ENCODE results near the gene RUNX1. TPM values are rescaled to one million over a fixed set of nuclear protein-coding genes. Genes with fewer than 3 reads are reported as not detected.

RUNX1 gene
- total RNA-seq, 1 experiment from 2014 or later, result 86.2 TPM

- BruUV-seq (replicated peaks), result no TSS peak
- H3K36me3 Mint-ChIP-seq (ENCODE audit: insufficient read depth, unreplicated experiment), result peaks cover 7% of the 10 kb centered on the region
- no peaks in the 10 kb centered on the region for H3K4me1 Mint-ChIP-seq (ENCODE audit: insufficient read depth, unreplicated experiment)
- H3K9me3 Mint-ChIP-seq (ENCODE audit: unreplicated experiment), result peaks cover 12% of the 10 kb centered on the region
- CTCF ChIA-PET, result interaction anchor here (0.6 to 4.7 kb wide), 5 partner anchors 10 to 941 kb away, joined by 3 to 19 read pairs (median 5); no protein-coding TSS in a partner anchor
- no peak overlapping the region for H3K4me3 Mint-ChIP-seq (ENCODE audit: unreplicated experiment)
- TF ChIP-seq CTCF (IDR thresholded peaks at IDR 0.05; ENCODE audit: unreplicated experiment), result no peak
- H3K27ac Mint-ChIP-seq (ENCODE audit: low read depth, unreplicated experiment), result no peak overlapping the region
- POLR2A ChIA-PET, result no interaction called here
- DNase-seq (ENCODE audit: unreplicated experiment), result no peak
- intact Hi-C loops (cut with micrococcal nuclease), result no loop called here
- no peaks in the 10 kb centered on the region for H3K27me3 Mint-ChIP-seq (ENCODE audit: insufficient read depth, unreplicated experiment)
Measured at GRCh38 chr21:34899302-34899701, 149.8 kb downstream of the RUNX1 start.

GRCh38 chr21:34897828-34898227 lies 151.3 kb downstream of the RUNX1 start:
- CTCF ChIA-PET, result interaction anchor here (0.5 kb wide), 1 partner anchor 101 kb away, joined by 3 read pairs; no protein-coding TSS in a partner anchor
- no TSS peak for BruUV-seq (replicated peaks)
- H3K27ac Mint-ChIP-seq (ENCODE audit: low read depth, unreplicated experiment), result no peak overlapping the region
- H3K4me1 Mint-ChIP-seq (ENCODE audit: insufficient read depth, unreplicated experiment), result no peaks in the 10 kb centered on the region
- TF ChIP-seq CTCF (IDR thresholded peaks at IDR 0.05; ENCODE audit: unreplicated experiment), result no peak
- intact Hi-C loops (cut with micrococcal nuclease), result no loop called here
- H3K4me3 Mint-ChIP-seq (ENCODE audit: unreplicated experiment), result no peak overlapping the region
- peaks cover 7% of the 10 kb centered on the region for H3K36me3 Mint-ChIP-seq (ENCODE audit: insufficient read depth, unreplicated experiment)
- H3K9me3 Mint-ChIP-seq (ENCODE audit: unreplicated experiment), result peaks cover 12% of the 10 kb centered on the region
- POLR2A ChIA-PET, result interaction anchor here (1.5 kb wide), 1 partner anchor 37 kb away, joined by 5 read pairs; no protein-coding TSS in a partner anchor
- H3K27me3 Mint-ChIP-seq (ENCODE audit: insufficient read depth, unreplicated experiment), result no peaks in the 10 kb centered on the region
- DNase-seq (ENCODE audit: unreplicated experiment), result no peak

GRCh38 chr21:34894401-34894800 lies 154.7 kb downstream of the RUNX1 start:
- POLR2A ChIA-PET, result interaction anchor here (1.4 kb wide), 1 partner anchor 359 kb away, joined by 3 read pairs; no protein-coding TSS in a partner anchor
- Mint-ChIP-seq H3K4me3 (ENCODE audit: unreplicated experiment) (no peak overlapping the region), H3K9me3 (ENCODE audit: unreplicated experiment) (peaks cover 12% of the 10 kb centered on the region), H3K27ac (ENCODE audit: low read depth, unreplicated experiment) (no peak overlapping the region), H3K27me3 (ENCODE audit: insufficient read depth, unreplicated experiment) (no peaks in the 10 kb centered on the region), H3K36me3 (ENCODE audit: insufficient read depth, unreplicated experiment) (peaks cover 7% of the 10 kb centered on the region), H3K4me1 (ENCODE audit: insufficient read depth, unreplicated experiment) (no peaks in the 10 kb centered on the region)
- CTCF ChIA-PET, result interaction anchor here (0.5 to 1.4 kb wide), 5 partner anchors 149 to 956 kb away, joined by 3 to 4 read pairs (median 3); no protein-coding TSS in a partner anchor
- BruUV-seq (replicated peaks), result no TSS peak
- no peak for TF ChIP-seq CTCF (IDR thresholded peaks at IDR 0.05; ENCODE audit: unreplicated experiment)
- no peak for DNase-seq (ENCODE audit: unreplicated experiment)
- intact Hi-C loops (cut with micrococcal nuclease), result loop anchor here (5.0 kb wide), 1 partner anchor 1133 kb away; no protein-coding TSS in a partner anchor

- intact Hi-C loops (cut with micrococcal nuclease), result loop anchor here (5.0 kb wide), 1 partner anchor 1135 kb away; no protein-coding TSS in a partner anchor
- ChIA-PET POLR2A (interaction anchor here (0.7 to 6.4 kb wide), 4 partner anchors 145 to 508 kb away, joined by 4 to 66 read pairs (median 5); no protein-coding TSS in a partner anchor), CTCF (interaction anchor here (0.6 to 1.5 kb wide), 5 partner anchors 16 to 1048 kb away, joined by 3 to 5 read pairs (median 3); no protein-coding TSS in a partner anchor)
- Mint-ChIP-seq H3K27ac (ENCODE audit: low read depth, unreplicated experiment) (no peak overlapping the region), H3K36me3 (ENCODE audit: insufficient read depth, unreplicated experiment) (peaks cover 7% of the 10 kb centered on the region), H3K27me3 (ENCODE audit: insufficient read depth, unreplicated experiment) (no peaks in the 10 kb centered on the region), H3K4me1 (ENCODE audit: insufficient read depth, unreplicated experiment) (no peaks in the 10 kb centered on the region), H3K4me3 (ENCODE audit: unreplicated experiment) (no peak overlapping the region), H3K9me3 (ENCODE audit: unreplicated experiment) (peaks cover 12% of the 10 kb centered on the region)
- no TSS peak for BruUV-seq (replicated peaks)
- DNase-seq (ENCODE audit: unreplicated experiment), result no peak
- no peak for TF ChIP-seq CTCF (IDR thresholded peaks at IDR 0.05; ENCODE audit: unreplicated experiment)
Measured at GRCh38 chr21:34892209-34892608, 156.9 kb downstream of the RUNX1 start.
